NB4 (cell line): Measurements from ENCODE around the gene LBHD1.

Source experiments
- DNase-seq: peaks from one replicate; pipeline ENCODE4 v3.0.0; 2010; ENCODE audit warnings: low read depth
- H3K4me3 ChIP-seq: one replicate; pipeline ENCODE4 v1.5.1; 2011; ENCODE audit warnings: mild to moderate bottlenecking, low read depth, low read length, moderate library complexity
- CTCF ChIP-seq: IDR thresholded peaks from one replicate; pipeline ENCODE4 v1.5.1; 2012; ENCODE audit warnings: low read depth, low read length
- MAX ChIP-seq: IDR thresholded peaks from 2 replicates; pipeline ENCODE4 v1.6.1; 2011; ENCODE audit warnings: low read depth, low read length
- MYC ChIP-seq: IDR thresholded peaks from 2 replicates; pipeline ENCODE4 v1.6.1; 2011; ENCODE audit warnings: low read depth, low read length
- POLR2A ChIP-seq: IDR thresholded peaks from 2 replicates; pipeline ENCODE4 v1.6.1; 2011; ENCODE audit warnings: mild to moderate bottlenecking; ENCODE audit not compliant: insufficient read length; ENCODE audit errors: extremely low read depth

Gene LBHD1

GRCh38 chr11:62687508-62688396, 15.7 kb upstream of the LBHD1 start:
- peak; percentile 1 for DNase-seq
- no peak for TF ChIP-seq POLR2A
- no peak overlapping the region for H3K4me3 ChIP-seq

- DNase-seq, result peak; percentile 1
- H3K4me3 ChIP-seq, result no peak overlapping the region
- TF ChIP-seq CTCF (no peak), MYC (no peak), MAX (no peak), POLR2A (no peak)
These were observed 10.5 kb upstream of the LBHD1 start for GRCh38 chr11:62682518-62682917.

- DNase-seq, result peak; percentile 88
- no peak overlapping the region for H3K4me3 ChIP-seq
- TF ChIP-seq CTCF (peak; percentile 49), MAX (no peak), MYC (no peak), POLR2A (no peak)
These were observed 8.8 kb upstream of the LBHD1 start for GRCh38 chr11:62680825-62681240.

GRCh38 chr11:62678770-62679696, 7.0 kb upstream of the LBHD1 start, which contains the start of gene UBXN1:
Gene UBXN1 (minus strand): TSS chr11:62679073. CDS start chr11:62678923, 150 bp downstream.
- TF ChIP-seq MYC (peak; percentile 71), POLR2A (peak; percentile 76), CTCF (no peak), MAX (peak; percentile 97)
- peak within 1 kb of the TSS; percentile 89 for H3K4me3 ChIP-seq
- peak; percentile 96 for DNase-seq

- peak overlapping the region; percentile 89 for H3K4me3 ChIP-seq
- no peak for DNase-seq
- no peak for TF ChIP-seq POLR2A
These were observed 6.3 kb upstream of the LBHD1 start for GRCh38 chr11:62678433-62678769.

- no peak for TF ChIP-seq MYC
- H3K4me3 ChIP-seq, result peak overlapping the region; percentile 89
- DNase-seq, result no peak
These were observed 5.6 kb upstream of the LBHD1 start for GRCh38 chr11:62677714-62678113.

GRCh38 chr11:62677156-62677555, 5.1 kb upstream of the LBHD1 start:
- no peak overlapping the region for H3K4me3 ChIP-seq
- TF ChIP-seq CTCF (no peak), POLR2A (no peak), MYC (no peak), MAX (no peak)
- DNase-seq, result no peak
